HG03460 (cell line): Measurements from ENCODE around the gene MTRR.
A peak's percentile ranks its signal among the peaks of the same experiment; 100 is the strongest.

Source experiments
- ATAC-seq: cut with Tn5 transposase; IDR thresholded peaks from one replicate; pipeline ENCODE4 v1.9.1; 2021; ENCODE audit not compliant: unreplicated experiment

MTRR gene

GRCh38 chr5:7868773-7869473 lies at the start of gene MTRR, which contains the start of gene FASTKD3:
TSS of gene MTRR (plus strand) at chr5:7869148. CDS start at chr5:7870795, 1,647 bp downstream.
TSS of gene FASTKD3 (minus strand) at chr5:7869031. CDS start at chr5:7868083, 948 bp downstream.
- ATAC-seq, result peak; percentile 97

GRCh38 chr5:7822449-7822848 lies 46.5 kb upstream of the MTRR start:
- ATAC-seq, result no peak

GRCh38 chr5:7823594-7823993 lies 45.4 kb upstream of the MTRR start:
- no peak for ATAC-seq

- ATAC-seq, result no peak
Measured at GRCh38 chr5:7824995-7825394, 44.0 kb upstream of the MTRR start.

GRCh38 chr5:7825630-7826029 lies 43.3 kb upstream of the MTRR start:
- ATAC-seq, result no peak

GRCh38 chr5:7827610-7828009 lies 41.3 kb upstream of the MTRR start:
- ATAC-seq, result no peak

- no peak for ATAC-seq
Measured at GRCh38 chr5:7828269-7828668, 40.7 kb upstream of the MTRR start.

- ATAC-seq, result no peak
Measured at GRCh38 chr5:7834982-7835381, 34.0 kb upstream of the MTRR start.

GRCh38 chr5:7837403-7837802 lies 31.5 kb upstream of the MTRR start:
- no peak for ATAC-seq

- no peak for ATAC-seq
Measured at GRCh38 chr5:7842531-7842930, 26.4 kb upstream of the MTRR start.

GRCh38 chr5:7844901-7845300 lies 24.0 kb upstream of the MTRR start:
- ATAC-seq, result no peak

- no peak for ATAC-seq
Measured at GRCh38 chr5:7845557-7845956, 23.4 kb upstream of the MTRR start.

- no peak for ATAC-seq
Measured at GRCh38 chr5:7846327-7846726, 22.6 kb upstream of the MTRR start.

- ATAC-seq, result no peak
Measured at GRCh38 chr5:7848296-7848695, 20.7 kb upstream of the MTRR start.

GRCh38 chr5:7849681-7850394 lies 19.1 kb upstream of the MTRR start:
- ATAC-seq, result no peak

GRCh38 chr5:7850395-7851239 lies 18.3 kb upstream of the MTRR start, which contains the start of gene CFAP90:
TSS of gene CFAP90 (minus strand) at chr5:7851133. CDS start at chr5:7851021, 112 bp downstream.
- ATAC-seq, result no peak

- no peak for ATAC-seq
Measured at GRCh38 chr5:7851240-7851592, 17.7 kb upstream of the MTRR start.

GRCh38 chr5:7851617-7852289 lies 17.2 kb upstream of the MTRR start:
- ATAC-seq, result no peak

- ATAC-seq, result no peak
Measured at GRCh38 chr5:7852542-7852941, 16.4 kb upstream of the MTRR start.

- no peak for ATAC-seq
Measured at GRCh38 chr5:7852988-7853387, 16.0 kb upstream of the MTRR start.

GRCh38 chr5:7855611-7856010 lies 13.3 kb upstream of the MTRR start:
- no peak for ATAC-seq
